DMS153 (cell line): Measurements from ENCODE around the gene NAA35.
A peak's percentile ranks its signal among the peaks of the same experiment; 100 is the strongest.
"Not testable (repeated sequence)": the region's sequence is repeated elsewhere in the genome, so short reads cannot be mapped to it uniquely, and the experiment has no call there.

Source experiments
- DNase-seq: peaks from one replicate; lab custom pipeline; 2025; lab: John Stamatoyannopoulos, UW

The NAA35 gene

DNA sequence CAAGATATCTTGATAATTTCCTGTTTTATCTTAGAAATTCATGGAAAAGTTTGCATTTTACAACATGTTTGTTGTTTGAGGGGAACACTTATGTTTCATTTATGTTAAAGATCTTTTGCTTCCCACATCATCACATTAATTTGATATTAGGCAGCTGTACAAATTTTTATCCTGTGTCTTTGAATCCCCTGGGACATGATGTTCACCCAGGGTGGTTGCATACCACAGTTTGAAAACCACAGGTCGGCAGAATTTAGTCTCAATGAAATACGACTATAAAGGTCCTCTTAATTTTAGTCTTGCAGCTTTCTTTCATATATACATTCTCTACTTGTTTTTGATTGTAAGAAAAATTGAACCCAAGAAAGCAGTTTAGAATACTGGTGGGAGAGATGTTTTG lies 3.7 kb downstream of the NAA35 start:
- DNase-seq = no peak

- no peak for DNase-seq
Observed at GRCh38 chr9:85949586-85950335, 8.8 kb downstream of the NAA35 start.

DNA sequence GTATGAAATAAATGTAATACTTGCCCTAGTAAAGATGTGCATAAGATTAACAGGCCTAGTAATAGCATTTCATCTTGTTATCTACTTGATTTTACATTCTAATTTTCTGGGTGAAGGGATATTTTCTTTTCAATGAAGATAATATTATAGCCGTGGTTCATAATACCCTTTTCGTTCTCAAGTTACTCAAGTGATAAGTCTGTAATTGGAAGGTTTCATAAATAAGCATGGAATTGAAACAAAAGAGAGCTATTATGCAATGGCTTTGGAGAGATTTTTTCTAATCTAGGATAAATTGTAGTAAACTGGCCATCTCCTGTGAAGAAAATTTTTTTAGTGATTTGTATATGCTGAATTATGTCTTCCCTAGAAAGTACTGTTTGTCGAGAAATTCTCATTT lies 19.0 kb downstream of the NAA35 start:
- no peak for DNase-seq

GRCh38 chr9:85960688-85961093 lies 19.7 kb downstream of the NAA35 start:
- DNase-seq = peak; percentile 27

DNA sequence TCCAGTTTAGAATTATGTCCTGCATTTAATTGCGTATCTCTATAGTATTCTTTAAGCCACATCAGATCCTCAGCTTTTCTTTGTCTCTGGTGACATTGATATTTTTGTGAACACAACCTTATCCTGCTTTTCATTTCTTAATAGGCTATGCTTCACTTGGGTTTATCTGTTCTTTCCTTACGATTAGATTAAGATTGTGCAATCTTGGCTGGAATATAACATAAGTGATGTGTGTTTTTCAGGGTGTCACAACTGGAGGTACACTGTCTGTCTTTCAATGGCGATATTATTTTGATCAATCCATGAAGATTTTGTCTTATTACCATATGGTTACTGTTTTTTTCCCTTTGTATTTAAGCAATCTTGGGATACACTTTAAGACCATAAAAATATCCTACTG lies 23.6 kb downstream of the NAA35 start:
- DNase-seq = no peak

DNA sequence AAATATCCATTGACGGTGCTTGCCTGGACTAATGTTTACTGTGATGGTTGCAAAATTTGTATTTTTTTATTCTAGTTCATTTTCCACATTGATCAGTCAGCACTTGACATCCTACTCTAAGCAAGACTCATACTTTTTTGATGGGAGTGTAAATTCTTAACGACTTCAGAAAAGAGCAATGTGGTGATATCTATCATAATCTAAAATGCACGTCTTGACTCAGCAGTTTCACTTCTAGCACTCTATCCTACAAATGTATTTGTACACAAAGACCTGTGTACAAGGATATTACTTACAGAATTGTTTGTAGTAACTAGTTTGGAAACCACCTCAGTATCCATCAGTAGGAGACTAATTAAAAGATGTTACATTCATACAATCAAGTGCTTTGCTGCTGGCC lies 24.0 kb downstream of the NAA35 start:
- no peak for DNase-seq

- no peak for DNase-seq
Observed at GRCh38 chr9:85969727-85970126, 28.8 kb downstream of the NAA35 start.

DNA sequence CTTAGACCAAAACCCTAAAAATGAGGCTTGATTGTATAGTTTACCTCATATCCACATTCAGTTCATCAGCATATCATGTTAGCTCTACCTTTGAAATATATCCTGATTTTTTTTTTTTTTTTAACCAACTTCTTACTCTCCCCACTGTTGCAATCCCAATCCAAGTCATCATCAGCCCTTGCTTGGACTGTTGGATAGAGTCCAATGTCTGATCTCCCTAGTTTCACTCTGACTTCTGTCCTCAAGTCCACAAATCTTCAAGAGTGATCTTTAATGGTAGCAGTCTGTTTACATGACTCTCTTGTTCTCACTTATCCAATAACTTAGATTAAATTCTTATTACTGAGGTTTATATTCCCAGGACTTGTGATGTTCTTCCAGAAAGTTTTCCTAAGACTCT lies 30.8 kb downstream of the NAA35 start:
- no peak for DNase-seq

- DNase-seq = no peak
Observed at GRCh38 chr9:85973238-85973637, 32.3 kb downstream of the NAA35 start.

- not testable (repeated sequence) for DNase-seq
Observed at GRCh38 chr9:85974055-85974547, 33.2 kb downstream of the NAA35 start.

- no peak for DNase-seq
Observed at GRCh38 chr9:85978496-85978895, 37.5 kb downstream of the NAA35 start.

- DNase-seq = no peak
Observed at GRCh38 chr9:85981369-85981768, 40.4 kb downstream of the NAA35 start.

GRCh38 chr9:85984457-85984856 lies 43.5 kb downstream of the NAA35 start:
- no peak for DNase-seq

- DNase-seq = no peak
Observed at GRCh38 chr9:85987236-85987635, 46.3 kb downstream of the NAA35 start.

DNA sequence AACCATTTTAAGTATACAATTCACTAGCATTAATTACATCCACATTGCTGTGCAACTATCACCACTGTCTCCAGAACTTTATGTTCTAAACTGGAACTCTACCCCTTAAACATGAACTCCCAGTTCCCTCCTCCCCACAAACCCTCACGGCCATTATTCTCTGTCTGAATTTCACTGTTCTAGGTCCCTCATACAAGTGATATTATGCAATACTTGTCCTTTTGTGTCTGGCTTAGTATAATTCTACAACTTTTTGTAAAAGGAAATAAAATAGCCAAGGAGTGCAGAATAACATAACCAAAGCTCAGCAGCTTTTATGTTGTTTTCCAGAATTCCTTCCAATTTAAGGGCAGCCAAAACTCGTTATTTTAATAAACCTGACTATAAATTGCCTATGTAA lies 53.2 kb downstream of the NAA35 start:
- no peak for DNase-seq

GRCh38 chr9:85995097-85995496 lies 54.2 kb downstream of the NAA35 start:
- DNase-seq = no peak

DNA sequence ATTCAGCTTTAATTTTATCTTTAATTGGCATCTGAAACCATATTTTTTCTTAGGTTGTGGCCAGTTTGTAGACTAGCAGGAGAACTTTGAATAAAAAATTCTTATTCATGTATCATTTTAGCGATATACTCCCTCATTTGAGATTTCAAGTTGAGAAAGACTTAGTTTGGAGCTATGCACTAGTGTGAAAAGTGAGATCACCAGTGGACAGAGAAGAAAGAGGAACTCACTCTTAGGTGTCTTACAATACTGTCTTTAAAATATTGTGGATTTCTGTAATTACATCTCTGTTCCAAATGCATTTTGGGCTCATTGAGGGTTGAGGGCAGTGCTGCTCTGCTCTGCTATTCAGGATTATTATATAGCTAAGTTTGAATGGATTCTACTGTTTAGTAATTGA lies 54.7 kb downstream of the NAA35 start:
- no peak for DNase-seq

DNA sequence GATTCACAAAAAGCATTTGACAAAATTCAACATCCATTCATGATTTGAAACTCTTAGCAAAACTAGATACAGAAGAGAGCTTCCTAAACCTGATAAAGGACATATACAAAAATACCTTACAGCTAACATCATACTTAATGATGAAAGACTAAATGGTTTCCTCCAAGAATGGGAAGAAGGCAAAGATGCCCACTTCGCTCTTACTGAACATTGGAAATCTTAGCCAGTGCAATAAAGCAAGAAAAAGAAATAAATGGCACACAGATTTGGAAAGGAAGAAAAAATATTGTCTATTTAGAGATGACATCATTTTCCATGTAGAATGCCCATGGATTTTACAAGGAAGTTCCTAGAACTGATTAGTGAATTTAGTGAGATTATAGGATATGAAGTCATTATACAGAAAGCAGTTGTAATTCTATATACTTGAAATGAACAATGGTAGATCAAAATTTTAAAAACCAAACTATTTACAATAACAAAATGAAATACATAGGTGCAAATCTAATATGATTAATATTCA lies 64.4 kb downstream of the NAA35 start:
- no peak for DNase-seq

DNA sequence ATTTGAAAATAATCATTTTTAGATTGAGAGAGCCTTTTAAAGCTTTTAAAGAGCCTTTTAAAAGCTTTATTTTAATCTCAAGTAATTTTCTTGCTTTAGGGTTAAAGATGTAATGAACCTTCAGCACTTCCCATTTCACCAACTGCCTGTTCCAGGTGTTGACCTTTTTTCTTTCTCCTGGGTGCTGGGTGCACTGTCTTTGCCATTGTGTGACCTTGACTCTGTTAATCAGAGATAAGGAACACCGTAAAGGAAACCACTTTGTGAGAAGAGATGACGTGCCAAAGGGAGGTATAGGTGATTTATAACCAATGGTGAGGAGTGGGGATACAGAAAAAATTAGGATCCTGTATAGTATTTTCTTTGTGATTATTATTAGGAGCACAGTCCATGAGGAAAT lies 68.2 kb downstream of the NAA35 start:
- DNase-seq = no peak

DNA sequence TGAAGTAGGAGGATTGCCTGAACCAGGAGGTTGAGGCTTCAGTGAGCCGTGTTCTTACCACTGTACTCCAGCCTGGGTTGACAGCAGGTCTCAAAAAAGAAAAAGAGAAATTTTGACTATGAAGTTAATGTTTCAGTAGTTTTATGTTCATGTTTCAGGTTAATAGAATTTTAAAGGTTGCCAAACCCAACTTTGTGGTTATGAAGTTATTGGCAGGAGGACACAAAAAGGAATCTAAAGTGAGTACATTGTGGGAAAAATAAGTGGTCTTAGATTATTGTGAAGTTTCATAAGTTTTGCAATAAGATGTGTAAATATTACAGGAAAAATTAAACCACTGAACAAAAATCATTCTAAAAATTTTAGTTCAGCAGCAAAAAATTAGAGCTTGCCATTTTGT lies 79.8 kb downstream of the NAA35 start:
- DNase-seq = no peak

GRCh38 chr9:86021166-86021565 lies 80.2 kb downstream of the NAA35 start:
- no peak for DNase-seq

GRCh38 chr9:86022687-86023266 lies 81.8 kb downstream of the NAA35 start:
- no peak for DNase-seq

- no peak for DNase-seq
Observed at GRCh38 chr9:86027767-86028166, 86.8 kb downstream of the NAA35 start.
